K562 (cell line): ENCODE data around the gene TENM4.

Experiments
- CTCF ChIP-seq, 3 experiments: IDR thresholded peaks in 2 of 3; conservative IDR thresholded peaks in 1 of 3; 2 replicates each; pipeline ENCODE4 v1.5.1; 2011 to 2012; ENCODE audit warnings: low read length in 3 of 3, mild to moderate bottlenecking in 3 of 3, control low read depth in 2 of 3, improper control_type of control experiment in 1 of 3, inconsistent platforms in 1 of 3, low read depth in 1 of 3, mixed read lengths in 1 of 3, moderate library complexity in 1 of 3; ENCODE audit not compliant: insufficient read depth in 2 of 3
- TBL1XR1 ChIP-seq, 2 experiments: IDR thresholded peaks; 2 replicates each; pipeline ENCODE4 v1.6.1; 2012; ENCODE audit warnings: improper control_type of control experiment in 2 of 2, low read length in 2 of 2, mild to moderate bottlenecking in 1 of 2
- ZBTB33 ChIP-seq: sonication (generic); formaldehyde crosslinking; IDR thresholded peaks from 2 replicates; pipeline ENCODE4 v1.8.1; 2023; ENCODE audit warnings: mild to moderate bottlenecking, missing genetic modification reagents

GRCh38 chr11:79330651-79331050 is 110.2 kb downstream of the TENM4 start:
- TF ChIP-seq ZBTB33 (no peak), CTCF (IDR thresholded peaks at IDR 0.05 in 2 of 3, conservative IDR thresholded peaks at IDR 0.05 in 1 of 3; ENCODE audit: insufficient read depth in 2 of 3, low read depth in 1 of 3, low read length in 3 of 3) (no peak), TBL1XR1 (IDR thresholded peaks at IDR 0.05; ENCODE audit: low read length in 2 of 2) (no peak)
